IPS-20b (cell line): Measurements from ENCODE around the gene TIMM22.
A peak's percentile ranks its signal among the peaks of the same experiment; 100 is the strongest.
"Not testable (repeated sequence)": the region's sequence is repeated elsewhere in the genome, so short reads cannot be mapped to it uniquely, and the experiment has no call there.

Source experiments
- H3K27ac ChIP-seq: one replicate; pipeline ENCODE4 v1.5.1; 2013; ENCODE audit warnings: low read length
- H3K27me3 ChIP-seq: 2 replicates; pipeline ENCODE4 v1.6.1; 2013; ENCODE audit warnings: mild to moderate bottlenecking, low read length, inconsistent platforms; ENCODE audit not compliant: insufficient read depth
- H3K36me3 ChIP-seq: 2 replicates; pipeline ENCODE4 v1.6.1; 2013; ENCODE audit warnings: low read depth, mild to moderate bottlenecking, inconsistent platforms, low read length, moderate library complexity; ENCODE audit not compliant: insufficient read depth
- H3K4me1 ChIP-seq: 2 replicates; pipeline ENCODE4 v1.6.1; 2013; ENCODE audit warnings: mild to moderate bottlenecking, control low read depth, inconsistent platforms, low read length, moderate library complexity; ENCODE audit not compliant: insufficient read depth
- H3K4me3 ChIP-seq: 2 replicates; pipeline ENCODE4 v1.5.1; 2013; ENCODE audit warnings: mild to moderate bottlenecking, low read length, inconsistent platforms
- H3K9ac ChIP-seq: 2 replicates; pipeline ENCODE4 v1.6.1; 2013; ENCODE audit warnings: low read depth, mild to moderate bottlenecking, inconsistent platforms, low read length, moderate library complexity
- H3K9me3 ChIP-seq: 2 replicates; pipeline ENCODE4 v1.6.1; 2013; ENCODE audit warnings: mild to moderate bottlenecking, low read depth, low read length, inconsistent platforms; ENCODE audit not compliant: insufficient read depth

TIMM22 gene

DNA sequence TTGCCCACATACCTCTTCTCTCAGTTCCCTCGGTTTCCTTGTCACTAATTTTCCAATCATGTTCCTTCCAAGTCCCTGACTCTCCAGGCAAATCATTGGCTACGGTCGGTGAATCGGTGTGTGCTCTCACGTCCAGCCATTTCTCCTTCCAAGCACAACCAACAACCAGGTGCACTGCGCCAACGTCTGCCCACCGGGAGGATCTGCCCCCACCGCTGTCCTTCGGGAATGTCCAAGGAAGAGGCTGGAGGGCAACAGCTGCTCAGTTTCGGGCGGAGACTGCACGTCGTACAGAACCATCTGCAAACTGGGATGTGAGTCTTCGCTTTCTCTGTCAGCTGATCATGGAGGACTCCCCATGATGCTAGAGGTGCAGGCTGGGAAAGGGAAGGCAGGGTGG lies 9.0 kb upstream of the TIMM22 start:
- Histone ChIP-seq H3K27ac (no peak overlapping the region), H3K9me3 (no peaks in the 10 kb centered on the region), H3K4me3 (no peak overlapping the region), H3K27me3 (no peaks in the 10 kb centered on the region), H3K36me3 (no peaks in the 10 kb centered on the region), H3K4me1 (no peaks in the 10 kb centered on the region), H3K9ac (no peak overlapping the region)

DNA sequence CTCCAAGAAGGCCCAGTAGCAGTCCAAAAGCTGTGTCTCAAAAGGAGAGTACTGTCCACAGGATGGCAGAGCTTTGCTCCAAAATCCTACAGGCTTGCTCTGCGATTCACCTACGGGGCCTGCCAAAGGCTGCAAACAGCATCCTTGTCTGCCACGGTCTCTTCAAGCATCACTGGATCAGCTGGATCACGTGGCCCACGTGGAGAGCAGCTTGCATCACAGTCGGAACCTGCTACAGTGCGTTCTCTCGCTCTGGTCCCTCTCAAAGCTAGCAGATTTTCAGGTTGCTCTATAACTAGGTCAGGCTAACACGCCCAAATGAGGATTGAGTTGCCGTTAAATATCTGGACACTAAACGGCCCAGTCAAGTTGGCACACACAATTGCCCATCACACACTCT lies 8.4 kb upstream of the TIMM22 start:
- Histone ChIP-seq H3K27me3 (no peaks in the 10 kb centered on the region), H3K9me3 (no peaks in the 10 kb centered on the region), H3K9ac (no peak overlapping the region), H3K27ac (no peak overlapping the region), H3K4me3 (no peak overlapping the region), H3K36me3 (no peaks in the 10 kb centered on the region), H3K4me1 (no peaks in the 10 kb centered on the region)

DNA sequence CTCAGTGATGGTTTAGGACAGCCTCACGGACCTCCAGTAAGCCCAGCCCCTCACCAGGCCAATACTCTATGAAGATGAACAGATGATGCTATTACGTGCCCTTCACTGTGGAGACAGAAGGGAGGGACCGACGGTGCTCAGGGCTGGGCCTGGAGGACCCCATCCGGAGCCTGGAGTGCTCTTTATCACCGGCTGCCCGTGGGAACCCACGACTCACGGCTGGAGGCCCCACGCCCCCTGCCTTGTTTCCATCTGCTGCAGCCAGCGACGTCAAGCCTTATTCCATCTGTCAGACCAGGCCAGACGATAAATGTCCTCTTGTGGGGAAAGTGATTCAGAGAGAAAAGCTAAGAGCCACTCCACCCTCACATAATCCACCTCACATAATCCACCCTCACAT lies 4.0 kb upstream of the TIMM22 start:
- no peaks in the 10 kb centered on the region; the same call in 1 of the 2 replicates for H3K27me3 ChIP-seq
- no peaks in the 10 kb centered on the region for H3K4me1 ChIP-seq
- no peak overlapping the region for H3K4me3 ChIP-seq
- no peaks in the 10 kb centered on the region for H3K36me3 ChIP-seq
- no peak overlapping the region for H3K27ac ChIP-seq
- no peak overlapping the region for H3K9ac ChIP-seq
- 0 out of 2 replicates have a peak, but pooled peaks cover 3% of the 10 kb centered on the region for H3K9me3 ChIP-seq

DNA sequence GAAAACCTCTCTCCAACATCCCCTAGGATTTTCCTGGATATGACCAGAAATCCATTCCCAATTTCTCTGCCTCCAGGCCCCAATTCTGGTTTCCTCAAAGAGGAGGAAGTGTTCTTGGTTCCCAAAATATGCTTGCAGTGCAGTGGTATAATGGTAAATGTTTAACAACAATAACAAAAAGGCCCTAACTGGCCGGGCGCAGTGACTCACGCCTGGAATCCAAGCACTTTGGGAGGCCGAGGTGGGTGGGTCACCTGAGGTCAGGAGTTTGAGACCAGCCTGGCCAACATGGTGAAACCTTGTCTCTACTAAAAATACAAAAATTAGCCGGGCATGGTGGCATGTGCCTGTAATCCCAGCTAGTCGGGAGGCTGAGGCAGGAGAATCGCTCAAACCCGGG lies 1.6 kb upstream of the TIMM22 start:
- not testable (repeated sequence) for H3K9ac ChIP-seq, H3K4me3 ChIP-seq, H3K36me3 ChIP-seq, H3K27ac ChIP-seq, H3K27me3 ChIP-seq, H3K4me1 ChIP-seq, H3K9me3 ChIP-seq

DNA sequence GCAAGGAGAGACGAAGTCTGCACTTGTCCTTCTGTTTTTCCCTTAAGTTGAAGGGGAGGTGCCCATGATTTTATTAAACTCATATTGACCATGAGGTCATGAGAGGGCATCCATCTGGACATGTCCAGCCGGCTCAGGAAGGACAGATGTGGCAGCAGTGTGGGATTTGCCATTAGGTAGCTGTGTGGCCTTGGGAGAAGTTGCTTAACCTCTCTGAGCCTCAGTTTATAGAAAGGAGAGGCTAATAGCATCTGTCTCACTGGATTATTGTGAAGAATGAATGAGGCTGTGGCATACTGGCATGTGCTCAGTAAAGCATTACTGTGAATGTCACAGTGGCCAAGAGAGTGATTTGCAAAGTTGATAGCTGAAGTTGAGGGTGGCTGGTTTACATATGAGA lies 1.2 kb downstream of the TIMM22 start:
- Histone ChIP-seq H3K36me3 (peaks cover 35% of the 10 kb centered on the region), H3K9me3 (0 out of 2 replicates have a peak, but pooled peaks cover 3% of the 10 kb centered on the region), H3K4me3 (peak overlapping the region; percentile 100; the same call in 1 of the 2 replicates), H3K9ac (no peak overlapping the region), H3K27me3 (no peaks in the 10 kb centered on the region; the same call in 1 of the 2 replicates), H3K4me1 (no peaks in the 10 kb centered on the region), H3K27ac (no peak overlapping the region)

DNA sequence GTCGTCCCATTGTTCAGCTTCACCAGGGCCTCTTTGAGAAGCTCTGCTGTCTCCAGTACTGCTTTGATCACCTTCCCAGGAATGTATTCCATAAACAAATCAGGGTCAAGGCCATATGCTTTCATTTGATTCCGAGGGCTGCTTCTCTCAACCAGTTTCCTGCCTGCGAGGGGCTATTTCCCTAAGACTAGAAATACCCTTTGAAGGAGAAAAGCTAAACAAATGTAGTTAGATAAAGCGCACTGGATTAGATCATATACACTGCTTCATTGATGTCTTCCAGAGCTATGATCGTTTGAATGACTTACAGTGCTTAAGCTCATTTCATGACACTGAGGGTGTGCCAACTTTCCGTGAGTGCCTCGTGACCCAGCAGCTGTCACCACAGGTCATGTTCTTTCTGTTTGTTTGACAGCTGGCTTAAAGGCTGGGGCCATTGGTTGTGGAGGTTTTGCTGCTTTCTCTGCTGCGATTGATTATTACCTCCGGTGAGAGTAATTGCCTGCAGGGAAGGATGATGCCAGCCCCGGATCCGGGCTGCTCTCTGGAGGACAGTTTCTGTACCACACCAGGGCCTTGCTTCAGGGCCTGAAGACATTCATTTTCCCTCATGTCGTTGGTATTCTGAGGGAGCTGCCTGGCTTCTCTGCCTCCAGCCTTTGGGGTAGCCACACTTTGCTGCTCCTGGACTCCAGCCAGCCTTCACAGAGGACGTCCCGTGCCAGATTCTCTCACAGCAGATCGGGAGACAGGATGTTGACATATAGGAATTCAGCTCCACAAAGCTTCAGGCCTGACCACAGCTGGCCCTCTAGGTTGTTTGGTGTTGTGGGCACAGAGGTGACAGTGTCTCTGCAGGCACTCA lies 3.9 kb downstream of the TIMM22 start:
- Histone ChIP-seq H3K9me3 (no peaks in the 10 kb centered on the region), H3K27ac (no peak overlapping the region), H3K9ac (no peak overlapping the region), H3K36me3 (peaks cover 41% of the 10 kb centered on the region), H3K27me3 (no peaks in the 10 kb centered on the region), H3K4me3 (no peak overlapping the region), H3K4me1 (0 out of 2 replicates have a peak, but pooled peaks cover 3% of the 10 kb centered on the region)

DNA sequence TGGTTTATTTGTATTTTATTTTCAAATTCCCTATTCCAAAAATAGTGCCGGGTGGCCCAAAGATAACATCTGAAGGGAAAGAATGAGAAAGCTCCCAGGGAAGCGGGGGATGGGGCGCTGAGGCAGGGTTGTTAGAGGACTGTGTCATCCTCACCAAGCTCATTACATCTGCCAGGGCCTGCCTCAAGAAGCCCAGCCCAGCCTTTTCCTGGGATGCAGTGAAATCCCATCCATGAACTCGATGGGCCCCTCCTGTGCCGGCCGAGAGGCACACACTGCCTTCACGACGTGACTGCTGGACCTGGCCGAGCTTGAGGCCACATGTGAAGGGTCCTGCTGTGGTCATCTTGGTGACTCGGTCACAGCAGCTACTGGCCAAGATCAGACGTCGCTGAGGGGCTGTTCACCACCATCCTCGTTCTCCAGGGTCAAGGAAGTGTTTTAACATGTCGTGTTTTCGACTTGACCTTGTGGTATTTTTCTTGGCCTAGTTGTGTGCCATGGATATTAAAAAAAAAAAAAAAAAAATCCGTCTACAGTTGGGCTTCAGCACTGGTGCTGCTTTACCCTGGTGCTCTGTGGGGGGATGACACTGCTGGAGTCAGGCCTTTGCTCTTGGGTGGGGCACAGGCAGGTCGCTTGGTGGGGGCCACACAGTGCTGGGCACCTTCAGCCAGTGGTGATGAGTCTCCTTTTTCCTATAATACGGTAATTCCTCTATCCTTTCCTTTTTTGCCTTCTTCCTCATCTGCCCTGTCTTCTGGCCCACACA lies 4.9 kb downstream of the TIMM22 start:
- H3K36me3 ChIP-seq, result peaks cover 41% of the 10 kb centered on the region
- H3K9me3 ChIP-seq, result no peaks in the 10 kb centered on the region
- no peak overlapping the region for H3K4me3 ChIP-seq
- H3K27ac ChIP-seq, result no peak overlapping the region
- H3K27me3 ChIP-seq, result no peaks in the 10 kb centered on the region
- H3K9ac ChIP-seq, result no peak overlapping the region
- H3K4me1 ChIP-seq, result 0 out of 2 replicates have a peak, but pooled peaks cover 3% of the 10 kb centered on the region

DNA sequence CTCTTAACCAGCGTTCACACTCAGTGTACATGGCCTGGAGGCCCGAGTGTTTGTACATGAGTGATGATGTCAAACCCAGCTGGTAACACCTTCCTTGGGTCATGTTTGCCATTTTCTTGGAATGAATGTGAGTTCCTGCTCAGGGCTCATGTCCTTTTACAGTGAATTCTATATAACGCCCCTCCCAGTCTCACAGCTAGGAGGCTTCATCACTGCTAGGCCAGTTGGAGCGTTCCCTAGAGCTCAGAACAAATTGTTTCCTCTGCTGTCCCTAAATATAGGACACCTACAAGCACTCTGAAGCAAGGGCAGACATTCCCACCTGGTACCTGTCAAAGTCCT lies 5.5 kb downstream of the TIMM22 start:
- no peaks in the 10 kb centered on the region for H3K9me3 ChIP-seq
- no peak overlapping the region for H3K27ac ChIP-seq
- no peak overlapping the region for H3K9ac ChIP-seq
- H3K27me3 ChIP-seq, result no peaks in the 10 kb centered on the region
- H3K4me1 ChIP-seq, result 0 out of 2 replicates have a peak, but pooled peaks cover 3% of the 10 kb centered on the region
- no peak overlapping the region for H3K4me3 ChIP-seq
- peaks cover 44% of the 10 kb centered on the region for H3K36me3 ChIP-seq

DNA sequence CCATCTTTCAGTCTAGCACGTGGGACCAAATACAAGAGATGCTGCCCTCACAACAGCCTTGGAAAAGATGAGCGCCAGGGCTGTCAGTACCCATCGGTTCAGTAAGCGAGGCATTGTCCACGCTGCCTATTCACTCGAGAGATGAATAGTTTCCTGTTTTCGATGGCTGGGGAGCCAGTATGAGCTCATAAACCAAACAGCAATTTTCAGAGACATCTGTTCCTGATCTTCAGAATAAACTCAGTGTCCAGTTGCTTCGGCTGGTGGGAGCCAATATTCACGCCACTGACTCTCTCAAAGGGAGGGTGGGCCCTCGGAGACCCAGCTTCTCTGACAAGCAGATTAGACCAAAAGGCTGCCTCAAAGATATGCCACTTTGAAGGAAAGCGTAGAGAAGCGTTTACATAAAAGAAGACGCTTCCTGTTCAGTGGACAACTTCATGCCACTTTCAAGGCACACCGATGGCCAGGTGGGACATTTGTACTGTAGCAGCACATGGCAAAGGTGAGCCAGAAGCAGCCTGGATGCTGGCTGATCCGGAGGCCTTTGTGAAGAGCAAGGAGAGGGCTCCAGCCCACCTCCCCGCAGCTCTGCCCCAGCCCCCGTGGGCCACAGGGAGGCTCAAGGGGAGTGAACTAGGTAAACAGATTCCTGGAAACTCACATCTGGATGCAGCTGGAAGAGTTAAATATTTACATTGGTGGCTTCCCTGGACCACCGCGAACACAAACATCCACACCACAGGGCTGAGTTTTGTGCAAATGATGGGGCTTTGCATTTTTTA lies 6.0 kb downstream of the TIMM22 start:
- H3K36me3 ChIP-seq, result peaks cover 45% of the 10 kb centered on the region
- H3K27ac ChIP-seq, result no peak overlapping the region
- H3K4me3 ChIP-seq, result no peak overlapping the region

DNA sequence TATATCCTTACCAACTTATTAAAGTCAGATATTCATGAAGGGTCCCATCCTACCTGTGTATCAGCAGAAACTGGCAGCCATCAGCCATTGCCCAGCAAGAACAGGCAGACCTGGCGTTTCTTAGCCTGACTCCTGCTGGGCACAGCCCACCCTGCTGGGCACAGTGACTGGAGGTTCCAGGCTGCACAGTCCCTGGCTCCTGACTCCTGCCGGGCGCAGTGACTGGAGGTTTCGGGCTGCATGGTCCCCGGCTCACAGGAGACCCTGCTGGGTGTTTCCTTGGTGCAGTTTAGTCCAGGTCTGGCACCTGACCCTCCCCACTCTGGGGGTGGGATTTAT lies 6.7 kb downstream of the TIMM22 start:
- Histone ChIP-seq H3K27me3 (no peaks in the 10 kb centered on the region), H3K36me3 (peaks cover 49% of the 10 kb centered on the region), H3K27ac (no peak overlapping the region), H3K9ac (no peak overlapping the region), H3K9me3 (no peaks in the 10 kb centered on the region), H3K4me3 (no peak overlapping the region), H3K4me1 (0 out of 2 replicates have a peak, but pooled peaks cover 3% of the 10 kb centered on the region)

More for the DNA sequence above, 6.0 kb downstream of the TIMM22 start:
- Histone ChIP-seq H3K27me3 (no peaks in the 10 kb centered on the region), H3K9ac (no peak overlapping the region), H3K4me1 (0 out of 2 replicates have a peak, but pooled peaks cover 3% of the 10 kb centered on the region), H3K9me3 (no peaks in the 10 kb centered on the region)

DNA sequence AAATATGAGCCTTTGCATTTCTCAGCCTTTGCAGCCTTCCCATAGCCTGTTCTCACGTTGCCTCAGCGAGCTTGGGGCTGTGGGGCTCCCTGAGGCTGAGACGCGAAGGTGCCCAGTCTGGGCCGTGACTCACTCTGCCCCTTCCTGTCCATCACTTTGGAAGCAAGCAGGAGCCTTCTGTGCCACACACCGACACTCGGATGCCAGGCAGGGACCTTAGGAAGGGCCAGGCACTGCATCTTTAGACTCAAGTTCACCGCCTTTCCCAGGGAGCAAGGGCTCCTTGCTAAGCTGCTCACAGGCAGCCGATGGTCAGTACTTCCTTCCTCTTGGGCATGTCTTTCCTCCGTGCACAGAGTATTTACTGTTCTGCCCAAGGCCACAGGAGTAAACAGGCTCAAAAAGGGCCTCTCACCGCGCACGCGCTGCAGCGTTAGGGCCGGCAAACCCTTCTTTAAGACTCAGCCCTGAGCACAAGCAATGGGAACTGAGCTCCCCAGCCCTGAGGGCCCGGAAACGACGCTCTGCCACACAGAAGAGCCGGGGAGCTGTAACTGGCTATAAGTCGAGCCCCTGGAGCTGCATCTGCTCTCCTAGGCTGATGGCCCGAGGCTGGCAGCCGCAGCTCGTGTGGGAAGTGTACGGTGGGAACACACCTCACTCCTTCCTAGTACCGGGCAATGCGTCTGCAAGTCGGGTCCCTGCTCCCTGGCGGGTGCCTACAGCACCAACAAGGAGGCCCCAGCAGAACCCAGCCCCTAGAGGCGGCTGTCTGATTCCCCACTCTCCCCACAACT lies 7.2 kb downstream of the TIMM22 start:
- H3K36me3 ChIP-seq, result peaks cover 49% of the 10 kb centered on the region
- no peak overlapping the region for H3K4me3 ChIP-seq
- H3K27me3 ChIP-seq, result no peaks in the 10 kb centered on the region
- no peak overlapping the region for H3K9ac ChIP-seq
- no peak overlapping the region for H3K27ac ChIP-seq
- H3K9me3 ChIP-seq, result no peaks in the 10 kb centered on the region
- H3K4me1 ChIP-seq, result 0 out of 2 replicates have a peak, but pooled peaks cover 3% of the 10 kb centered on the region
